Measurements from ENCODE around the gene NCBP2.

NCBP2 gene

DNA sequence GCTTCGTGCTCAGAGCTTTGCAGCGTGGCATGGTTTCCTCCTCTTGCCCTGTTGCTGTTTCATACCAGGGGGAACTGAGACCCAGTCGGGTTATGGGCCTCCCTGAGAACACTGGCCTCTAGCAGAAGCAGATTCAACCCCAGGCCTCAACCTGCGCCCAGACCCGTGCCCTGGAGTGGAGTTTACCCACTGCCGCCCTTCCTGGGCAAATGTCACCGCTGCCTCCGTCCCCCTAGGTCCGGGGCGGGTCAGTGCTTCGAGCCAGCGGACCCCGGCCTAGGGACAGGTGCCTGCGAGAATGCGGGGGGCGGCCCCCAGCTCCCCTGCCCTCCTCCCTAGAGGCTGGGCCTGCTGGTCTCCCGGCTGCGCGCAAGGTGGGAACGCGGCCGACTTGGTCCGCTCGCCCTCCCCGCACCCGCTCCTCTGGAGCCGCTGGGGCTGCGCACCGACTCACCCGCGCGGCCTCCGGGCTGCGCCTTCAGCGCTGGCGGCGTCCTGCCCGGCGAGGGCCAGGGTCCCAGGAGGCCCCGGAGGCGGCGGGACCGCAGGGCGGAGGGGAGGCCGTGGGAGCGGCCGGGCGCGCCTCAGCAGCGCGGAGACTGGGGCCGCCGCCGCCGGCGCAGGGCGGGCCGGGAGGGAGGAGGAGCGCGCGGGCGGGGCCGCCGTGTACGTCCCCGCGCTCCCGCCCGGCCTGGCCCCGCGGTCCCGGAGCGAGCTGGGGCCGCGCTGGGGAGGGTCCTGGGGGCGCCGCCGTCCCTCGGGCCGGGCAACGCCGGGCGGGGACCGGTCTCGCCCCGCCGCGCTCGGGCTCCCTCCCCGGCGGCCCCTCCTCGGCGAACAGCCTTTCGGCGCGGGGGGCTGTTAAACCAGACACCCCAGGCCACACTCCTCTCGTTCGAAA, 26.2 kb upstream of the NCBP2 start, which contains the start of gene PIGZ:
Gene PIGZ (minus strand): TSS at position 601 of the 901 bp plus-strand sequence. CDS start 16,802 bp downstream, outside the sequence.
- H3K9ac ChIP-seq (ENCODE audit: low read length): peak within 1 kb of the TSS; percentile 84
- H3K27ac ChIP-seq (ENCODE audit: low read depth, low read length): no peak within 1 kb of the TSS; the same call in 1 of the 2 replicates
- H3K27me3 ChIP-seq (ENCODE audit: low read length): no peaks in the 10 kb centered on the region

DNA sequence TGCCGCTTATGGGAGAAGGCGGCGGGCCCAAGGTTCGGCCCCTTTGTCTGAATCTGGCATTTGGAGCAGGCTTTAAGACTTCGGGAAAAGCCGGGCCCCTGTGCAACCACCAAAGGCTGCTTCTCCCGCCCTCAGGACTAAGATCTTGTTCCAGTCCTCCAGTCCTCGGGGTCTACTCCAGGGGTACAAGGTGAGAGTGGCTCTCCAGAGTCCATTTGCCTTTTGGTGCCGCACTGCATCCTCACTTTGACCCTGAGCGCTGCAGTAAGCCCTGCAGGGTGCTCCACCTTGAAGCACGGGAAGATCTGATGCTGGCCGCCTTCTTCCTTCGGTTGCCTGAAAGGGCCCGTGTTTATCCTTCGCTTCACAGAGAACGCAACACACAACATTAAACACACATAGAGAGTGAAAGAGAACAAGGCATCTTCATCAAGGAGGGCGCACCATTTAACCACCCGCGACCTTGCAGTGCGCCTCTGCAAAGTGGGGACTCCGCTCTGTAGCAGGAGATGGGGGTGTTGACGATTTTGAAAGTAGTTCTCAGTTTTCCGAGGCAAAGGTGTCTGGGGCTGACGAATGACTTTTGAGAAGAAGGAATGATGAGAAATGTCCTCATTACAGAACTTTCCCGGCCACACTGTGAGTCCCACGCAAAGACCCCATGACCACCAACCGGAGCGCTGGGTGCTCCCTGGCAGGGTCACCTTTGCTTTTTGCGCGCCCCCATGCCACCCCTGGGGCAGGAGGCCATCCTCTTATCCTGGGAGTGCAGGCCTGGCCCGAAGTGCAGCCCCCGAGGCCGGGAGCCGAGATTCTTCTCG, 25.3 kb upstream of the NCBP2 start:
- Histone ChIP-seq H4K20me1 (ENCODE audit: low read depth, low read length) (no peaks in the 10 kb centered on the region), H3K4me2 (ENCODE audit: low read depth, low read length, poor library complexity, severe bottlenecking) (peak overlapping the region; percentile 93), H3K4me3 (ENCODE audit: insufficient read depth, low read length, poor library complexity, severe bottlenecking) (peak overlapping the region; percentile 39), H3K9me2 (replicated peaks; ENCODE audit: insufficient read depth, low read length) (no peaks in the 10 kb centered on the region), H3K9me3 (ENCODE audit: insufficient read depth, low read length) (no peaks in the 10 kb centered on the region), H3K79me2 (ENCODE audit: insufficient read depth, low read length) (no peaks in the 10 kb centered on the region), H3F3A (ENCODE audit: insufficient read depth) (no peaks in the 10 kb centered on the region), H3K36me3 (ENCODE audit: low read length) (no peaks in the 10 kb centered on the region), H2AFZ (ENCODE audit: low read depth, low read length, severe bottlenecking) (no peak overlapping the region), H3K27ac (ENCODE audit: low read depth, low read length) (no peak overlapping the region), H3K9ac (ENCODE audit: low read length) (peak overlapping the region; percentile 84; the same call in 1 of the 2 replicates), H3K27me3 (ENCODE audit: low read length) (no peaks in the 10 kb centered on the region)
- TF ChIP-seq, protein P1, sequence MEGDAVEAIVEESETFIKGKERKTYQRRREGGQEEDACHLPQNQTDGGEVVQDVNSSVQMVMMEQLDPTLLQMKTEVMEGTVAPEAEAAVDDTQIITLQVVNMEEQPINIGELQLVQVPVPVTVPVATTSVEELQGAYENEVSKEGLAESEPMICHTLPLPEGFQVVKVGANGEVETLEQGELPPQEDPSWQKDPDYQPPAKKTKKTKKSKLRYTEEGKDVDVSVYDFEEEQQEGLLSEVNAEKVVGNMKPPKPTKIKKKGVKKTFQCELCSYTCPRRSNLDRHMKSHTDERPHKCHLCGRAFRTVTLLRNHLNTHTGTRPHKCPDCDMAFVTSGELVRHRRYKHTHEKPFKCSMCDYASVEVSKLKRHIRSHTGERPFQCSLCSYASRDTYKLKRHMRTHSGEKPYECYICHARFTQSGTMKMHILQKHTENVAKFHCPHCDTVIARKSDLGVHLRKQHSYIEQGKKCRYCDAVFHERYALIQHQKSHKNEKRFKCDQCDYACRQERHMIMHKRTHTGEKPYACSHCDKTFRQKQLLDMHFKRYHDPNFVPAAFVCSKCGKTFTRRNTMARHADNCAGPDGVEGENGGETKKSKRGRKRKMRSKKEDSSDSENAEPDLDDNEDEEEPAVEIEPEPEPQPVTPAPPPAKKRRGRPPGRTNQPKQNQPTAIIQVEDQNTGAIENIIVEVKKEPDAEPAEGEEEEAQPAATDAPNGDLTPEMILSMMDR (IDR thresholded peaks at IDR 0.05; ENCODE audit: insufficient read depth, low read length, poor library complexity, severe bottlenecking): no peak
- no peak for TF ChIP-seq EZH2phosphoT487 (conservative IDR thresholded peaks at IDR 0.05; ENCODE audit: low read length)

More for the DNA sequence above, 26.2 kb upstream of the NCBP2 start, which contains the start of gene PIGZ:
- Histone ChIP-seq H3K9me3 (ENCODE audit: insufficient read depth, low read length) (no peaks in the 10 kb centered on the region), H4K20me1 (ENCODE audit: low read depth, low read length) (no peaks in the 10 kb centered on the region), H3K4me2 (ENCODE audit: low read depth, low read length, poor library complexity, severe bottlenecking) (peak within 1 kb of the TSS; percentile 93), H3K4me3 (ENCODE audit: insufficient read depth, low read length, poor library complexity, severe bottlenecking) (peak within 1 kb of the TSS; percentile 67), H3K79me2 (ENCODE audit: insufficient read depth, low read length) (no peaks in the 10 kb centered on the region), H3K9me2 (replicated peaks; ENCODE audit: insufficient read depth, low read length) (no peaks in the 10 kb centered on the region), H3K36me3 (ENCODE audit: low read length) (no peaks in the 10 kb centered on the region), H2AFZ (ENCODE audit: low read depth, low read length, severe bottlenecking) (peak within 1 kb of the TSS; percentile 96), H3F3A (ENCODE audit: insufficient read depth) (no peaks in the 10 kb centered on the region)
- TF ChIP-seq, protein P1 (IDR thresholded peaks at IDR 0.05; ENCODE audit: insufficient read depth, low read length, poor library complexity, severe bottlenecking): no peak

DNA sequence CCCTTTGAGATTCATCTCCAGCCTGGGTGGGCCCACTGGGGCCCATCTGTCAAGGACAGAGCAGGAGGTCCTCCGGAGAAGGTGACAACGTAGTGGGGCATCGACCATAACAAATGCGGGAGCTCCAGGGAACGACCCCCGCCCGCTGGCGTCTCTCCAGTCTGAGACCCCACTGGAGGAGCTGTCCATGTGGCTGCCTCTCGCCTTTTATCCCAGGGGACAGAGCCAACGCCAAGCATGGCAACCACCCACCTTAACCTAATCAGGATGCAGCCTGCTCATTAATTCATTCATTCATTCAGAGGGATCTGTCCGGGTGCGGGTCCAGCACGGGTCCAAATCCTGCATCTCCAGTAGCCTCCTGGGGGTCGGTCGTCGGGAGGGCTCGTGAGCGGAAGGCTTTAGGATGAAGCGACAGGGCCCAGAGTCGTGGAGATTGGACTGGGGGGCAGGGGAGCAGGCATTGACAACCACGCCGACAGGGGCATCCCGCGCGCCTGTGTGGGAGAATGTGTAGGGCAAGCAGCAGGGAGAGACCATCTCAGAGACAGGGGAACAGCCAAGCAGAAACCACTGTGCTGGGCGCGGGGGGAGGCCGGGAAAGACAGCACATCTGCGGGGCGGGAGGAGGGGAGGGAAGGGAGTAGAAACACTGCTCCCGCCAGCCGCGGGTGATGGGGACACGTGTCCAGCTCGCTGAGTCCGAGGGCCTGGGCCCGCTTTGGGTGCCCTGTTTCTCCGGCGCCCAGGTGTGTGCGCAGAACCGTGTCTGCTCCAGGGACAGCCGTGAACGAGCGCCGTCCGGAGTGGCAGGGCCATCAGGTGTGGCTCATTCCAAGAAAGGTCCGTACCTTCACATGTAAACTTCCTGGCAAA, 24.4 kb upstream of the NCBP2 start:
- Histone ChIP-seq H3K79me2 (ENCODE audit: insufficient read depth, low read length) (no peaks in the 10 kb centered on the region), H3K9me3 (ENCODE audit: insufficient read depth, low read length) (no peaks in the 10 kb centered on the region), H3K36me3 (ENCODE audit: low read length) (no peaks in the 10 kb centered on the region), H3K27ac (ENCODE audit: low read depth, low read length) (no peak overlapping the region), H3F3A (ENCODE audit: insufficient read depth) (no peaks in the 10 kb centered on the region), H3K9me2 (replicated peaks; ENCODE audit: insufficient read depth, low read length) (no peaks in the 10 kb centered on the region), H2AFZ (ENCODE audit: low read depth, low read length, severe bottlenecking) (no peak overlapping the region), H3K27me3 (ENCODE audit: low read length) (no peaks in the 10 kb centered on the region), H3K4me2 (ENCODE audit: low read depth, low read length, poor library complexity, severe bottlenecking) (no peak overlapping the region), H4K20me1 (ENCODE audit: low read depth, low read length) (no peaks in the 10 kb centered on the region), H3K9ac (ENCODE audit: low read length) (no peak overlapping the region), H3K4me3 (ENCODE audit: insufficient read depth, low read length, poor library complexity, severe bottlenecking) (no peak overlapping the region)
- TF ChIP-seq, protein P1 (IDR thresholded peaks at IDR 0.05; ENCODE audit: insufficient read depth, low read length, poor library complexity, severe bottlenecking): no peak
- no peak for TF ChIP-seq EZH2phosphoT487 (conservative IDR thresholded peaks at IDR 0.05; ENCODE audit: low read length)

Data from SU-DHL-6 (cell line).